Activated CD4-positive, CD25-positive, alpha-beta regulatory T cell treated with anti-CD3 and anti-CD28 coated beads, Interleukin-2, amount 50 U/mL, for 16 hours (primary cell): Measurements from ENCODE around the gene ST3GAL4.
"Not testable (repeated sequence)": the region's sequence is repeated elsewhere in the genome, so short reads cannot be mapped to it uniquely, and the experiment has no call there.

Source experiments
- DNase-seq: peaks from one replicate; pipeline ENCODE4 v3.0.0-alpha.2; 2020; ENCODE audit warnings: low read depth, low spot score

The ST3GAL4 gene

DNA sequence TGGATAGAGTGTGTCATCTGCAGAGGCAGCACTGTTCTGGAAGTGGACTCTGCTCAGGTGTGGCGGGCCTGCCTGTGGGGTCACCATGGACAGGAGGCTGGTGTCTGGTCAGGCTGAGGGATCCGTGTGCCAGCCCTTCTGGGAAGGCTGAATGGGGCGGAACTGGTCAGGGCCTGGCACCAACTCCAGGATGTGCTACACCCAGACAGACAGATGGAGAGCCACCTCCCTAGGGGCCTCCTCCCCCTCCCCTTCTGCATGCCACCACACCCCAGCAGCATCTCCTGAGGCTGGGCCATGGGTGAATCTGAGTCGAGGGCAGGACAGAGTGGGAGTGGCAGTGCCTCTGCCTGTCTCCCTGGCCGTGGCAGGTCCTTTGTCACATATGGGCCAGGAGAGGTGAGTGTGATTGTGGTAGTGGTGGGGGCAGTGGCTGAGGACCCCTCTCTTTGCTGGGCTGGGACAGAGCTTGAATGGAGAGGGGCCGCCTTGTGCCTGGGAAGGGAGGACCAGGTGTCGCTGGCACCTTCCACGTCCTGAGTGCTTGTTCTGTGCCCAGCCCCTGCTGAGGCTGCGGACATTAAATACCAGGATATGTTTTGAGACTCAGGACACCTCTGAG lies 29.1 kb downstream of the ST3GAL4 start:
- no peak for DNase-seq

DNA sequence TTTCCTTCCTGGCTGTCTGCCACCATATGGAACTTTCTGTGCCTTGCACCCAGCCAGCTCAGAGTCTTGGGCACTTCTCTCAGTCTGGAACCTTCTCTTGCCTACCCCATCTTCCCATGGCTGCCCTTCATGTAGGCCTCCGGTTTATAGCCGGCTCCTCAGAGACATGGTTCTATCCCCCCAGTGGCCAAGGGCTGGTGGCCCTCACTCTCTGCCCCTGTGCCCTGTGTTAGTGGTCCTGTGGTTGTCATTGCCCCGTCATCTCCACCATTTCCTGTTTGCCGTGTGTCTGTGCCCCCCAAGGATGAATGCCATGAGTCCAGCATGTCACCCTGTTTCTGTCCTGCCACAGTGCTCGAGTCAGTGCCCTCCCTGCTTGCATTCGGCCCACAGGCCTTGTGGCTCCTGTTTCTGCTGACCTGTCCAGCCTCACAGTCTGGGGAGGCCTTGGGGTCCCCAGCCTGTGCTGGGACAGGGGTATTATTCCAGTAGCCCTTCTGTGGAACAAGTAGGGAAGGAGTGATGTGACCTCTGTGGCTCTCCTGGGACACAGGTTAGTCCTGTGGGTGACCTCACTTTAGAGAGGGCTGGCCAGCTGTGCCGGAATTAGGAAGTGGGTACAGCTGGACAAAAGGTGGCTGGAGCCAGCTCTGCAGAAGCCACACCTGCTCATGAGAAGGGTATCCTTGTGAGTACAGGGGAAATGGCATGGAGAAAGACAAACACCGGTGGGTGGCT lies 30.7 kb downstream of the ST3GAL4 start:
- no peak for DNase-seq

DNA sequence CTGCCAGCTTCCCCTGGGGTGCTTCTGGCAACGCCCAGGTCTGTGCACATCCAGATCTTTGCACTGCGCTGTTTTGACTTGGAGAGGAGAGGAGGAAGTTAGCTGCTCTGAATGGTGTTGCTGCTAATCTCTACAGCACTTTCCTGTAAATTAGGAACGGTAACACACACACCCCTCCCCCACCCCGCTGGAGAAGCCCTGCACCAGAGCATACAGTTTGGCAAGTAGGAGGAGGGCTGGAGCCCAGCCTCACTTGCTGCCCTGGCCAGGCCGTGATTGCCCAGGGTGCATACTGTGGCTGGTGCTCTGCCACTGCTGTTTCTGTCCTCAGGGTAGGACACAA lies 31.2 kb downstream of the ST3GAL4 start:
- DNase-seq, result not testable (repeated sequence)

DNA sequence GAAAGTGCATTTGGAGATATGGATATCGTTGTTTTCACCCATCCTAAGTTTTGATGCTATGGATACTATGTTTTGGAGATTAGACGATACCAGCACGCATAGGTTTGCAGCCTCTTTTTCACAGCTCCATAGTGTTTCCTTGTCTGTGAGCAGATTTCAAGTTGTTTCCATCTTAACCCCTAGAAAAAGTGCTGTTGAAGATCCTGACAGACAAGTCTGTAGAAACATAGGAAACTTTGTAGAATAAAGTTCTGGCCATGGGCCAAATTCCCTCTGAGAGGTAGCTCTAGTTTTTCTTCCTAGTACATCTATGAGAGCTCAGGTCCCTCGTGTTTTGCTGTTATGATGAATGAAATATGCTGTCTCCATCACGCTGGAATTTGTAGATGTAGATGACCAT lies 32.4 kb downstream of the ST3GAL4 start:
- DNase-seq, result no peak

DNA sequence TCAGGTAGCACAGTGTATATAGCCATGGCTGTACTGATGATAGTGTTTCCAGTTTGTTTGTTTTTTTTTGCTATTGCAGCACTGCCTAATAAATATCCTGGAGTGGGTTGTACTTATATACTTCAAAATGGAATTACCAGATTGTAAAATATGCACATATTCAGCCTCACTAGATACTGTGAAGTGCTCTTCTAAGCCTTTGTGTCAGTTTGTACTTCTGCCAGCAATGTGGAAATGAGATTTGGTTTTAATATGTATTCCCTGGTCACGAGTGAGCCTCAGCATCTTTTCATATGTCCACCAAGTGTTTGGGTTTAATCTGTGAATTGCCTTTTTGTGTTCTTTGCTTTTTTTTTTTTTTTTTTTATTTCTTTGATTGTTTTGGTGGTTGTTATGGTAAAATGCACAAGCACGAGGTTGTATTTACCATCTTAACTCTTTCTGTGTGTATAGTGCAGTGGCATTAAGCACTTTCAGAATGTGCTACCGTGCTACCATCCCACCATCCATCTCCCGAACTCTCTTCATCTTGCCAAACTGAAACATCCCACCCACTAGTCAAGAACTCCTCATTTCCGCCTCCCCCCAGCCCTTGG lies 34.9 kb downstream of the ST3GAL4 start:
- DNase-seq, result no peak

DNA sequence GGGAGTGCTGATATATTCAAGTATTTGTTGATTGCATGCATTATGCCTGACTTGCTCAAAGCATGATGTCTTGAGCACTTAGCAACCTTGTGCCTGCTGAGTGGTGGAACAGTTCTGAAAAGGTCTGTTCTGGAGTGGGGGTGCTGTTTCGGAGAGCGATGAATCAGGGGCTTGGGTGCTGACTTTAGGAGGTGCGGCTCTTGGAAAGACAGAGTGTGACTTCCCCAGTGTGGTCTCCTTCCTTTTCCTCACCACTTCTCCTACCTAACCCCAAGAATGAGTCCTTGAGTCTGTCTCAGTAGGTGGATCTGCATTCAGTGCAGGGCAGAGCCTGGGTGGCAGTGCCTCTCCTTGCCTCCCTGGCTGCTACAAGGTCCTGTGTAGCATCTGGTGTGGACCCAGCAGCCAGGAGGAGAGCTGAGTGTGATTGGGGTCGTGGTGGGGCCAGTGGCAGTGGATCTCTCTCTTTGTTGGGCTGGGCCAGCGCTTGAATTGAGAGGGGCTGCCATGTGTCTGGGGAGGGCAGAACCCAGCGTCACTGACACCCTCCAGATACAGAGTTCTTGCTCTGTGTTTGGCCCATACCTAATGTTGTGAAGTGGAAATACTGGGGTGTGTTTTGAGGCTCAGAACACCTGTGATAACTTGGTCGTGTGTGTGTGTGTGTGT lies 35.9 kb downstream of the ST3GAL4 start:
- DNase-seq, result no peak

DNA sequence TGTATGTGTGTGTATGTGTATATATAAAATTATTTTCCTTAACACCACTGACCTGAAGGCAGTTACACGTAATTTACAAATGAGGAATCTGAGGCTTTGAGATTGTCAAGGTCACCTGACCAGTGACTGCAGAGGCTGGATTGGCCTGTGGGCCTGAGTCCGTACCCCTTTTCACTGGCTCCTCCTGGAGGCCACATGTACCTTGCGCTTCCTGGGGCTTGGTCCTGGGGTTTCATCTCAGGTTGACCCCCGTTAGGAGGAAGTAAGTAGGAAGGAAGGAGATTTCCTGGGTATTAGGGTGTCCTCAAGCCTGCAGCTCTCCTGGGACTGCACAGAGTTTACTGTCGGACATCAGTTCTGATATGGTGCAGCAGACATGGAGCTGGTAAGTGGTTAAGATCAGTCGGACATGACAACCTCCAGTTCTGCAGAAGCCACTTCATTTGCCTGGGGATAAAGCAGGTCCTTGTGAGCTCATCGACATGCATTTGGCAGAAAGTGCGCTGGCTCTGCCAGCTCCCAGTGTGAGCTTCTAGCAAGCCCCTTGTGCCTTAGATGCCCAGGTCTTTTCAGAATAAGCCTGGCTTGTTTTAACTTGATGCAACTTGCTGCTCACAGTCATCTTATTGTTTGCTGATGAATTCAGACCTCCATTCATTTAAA lies 36.6 kb downstream of the ST3GAL4 start:
- no peak for DNase-seq

DNA sequence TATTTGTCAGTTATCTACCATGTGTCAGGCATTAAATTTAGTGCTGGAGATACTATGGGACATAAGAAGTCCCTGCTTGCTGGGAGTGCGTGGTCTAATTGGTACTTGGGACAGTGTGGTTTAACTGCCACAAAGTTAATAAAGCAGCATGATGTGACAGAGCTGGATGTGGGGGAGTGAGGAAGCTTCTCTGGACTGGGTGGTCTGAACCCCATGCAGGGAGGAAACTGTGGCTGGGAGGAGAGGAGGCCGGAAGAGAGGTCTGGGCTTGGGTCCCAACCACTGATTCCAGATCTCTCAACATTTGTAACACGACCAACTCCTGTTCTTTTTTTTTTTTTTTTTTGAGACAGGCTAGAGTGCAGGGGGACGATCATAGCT lies 37.1 kb downstream of the ST3GAL4 start:
- DNase-seq, result no peak

DNA sequence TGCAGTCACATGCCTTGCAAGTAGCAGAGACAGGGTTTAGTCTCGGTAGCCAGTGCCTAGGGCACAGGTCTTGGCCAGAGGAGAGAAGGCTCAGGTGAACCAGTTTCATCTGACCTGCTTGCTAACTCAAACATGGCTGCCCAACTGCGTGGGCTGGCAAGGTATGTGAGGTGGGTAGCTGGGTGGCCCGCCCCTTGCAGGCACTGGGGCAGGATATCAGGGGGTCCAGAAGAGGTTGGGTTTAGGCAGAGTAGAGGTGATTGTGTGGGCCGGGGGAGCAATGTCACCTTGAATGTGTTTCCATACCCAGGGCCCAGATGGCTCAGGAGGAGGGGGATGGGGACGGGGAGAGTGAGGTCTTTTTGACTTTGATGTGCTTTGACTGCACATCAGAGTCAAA lies 37.7 kb downstream of the ST3GAL4 start:
- DNase-seq, result no peak

DNA sequence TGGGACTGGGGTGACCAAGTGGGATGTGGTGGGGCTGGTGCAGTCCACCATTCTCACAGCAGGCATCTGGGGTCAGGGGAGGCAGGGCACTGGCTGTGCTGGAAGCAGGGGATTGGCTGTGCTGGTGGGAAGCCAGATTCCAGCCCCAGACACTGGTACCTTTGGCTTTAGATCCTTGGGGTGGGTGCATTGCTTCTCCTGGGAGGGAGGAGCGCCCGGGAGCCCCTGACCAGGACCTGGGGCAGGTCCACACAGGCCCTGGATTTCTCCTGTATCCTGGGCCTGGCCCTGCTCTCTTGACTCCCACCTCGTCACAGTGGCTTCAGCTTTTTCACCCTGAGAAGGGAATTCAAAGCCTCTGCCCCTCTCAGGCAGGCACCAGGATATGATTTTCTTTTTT lies 38.5 kb downstream of the ST3GAL4 start:
- no peak for DNase-seq

DNA sequence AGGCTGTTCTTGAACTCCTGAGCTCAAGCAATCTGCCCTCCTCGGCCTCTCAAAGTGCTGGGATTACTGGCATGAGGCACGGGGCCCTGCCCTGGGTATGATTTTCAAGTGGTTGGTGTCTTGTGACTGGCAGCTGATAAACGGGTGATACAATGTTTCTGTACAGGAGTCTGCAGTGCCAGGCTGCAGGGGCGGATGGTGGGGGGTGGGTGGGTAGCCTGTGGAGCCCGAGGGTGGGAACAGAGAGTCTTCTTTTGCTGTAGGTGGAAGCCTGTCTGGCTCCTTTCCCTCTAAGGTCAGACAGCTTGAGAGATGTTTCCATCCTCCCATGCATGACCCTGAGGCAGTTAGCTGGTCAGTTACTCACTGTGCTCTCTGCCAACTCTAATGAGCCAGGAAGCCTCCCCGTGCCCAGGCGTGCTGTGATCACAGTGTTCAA lies 39.2 kb downstream of the ST3GAL4 start:
- DNase-seq, result not testable (repeated sequence)

DNA sequence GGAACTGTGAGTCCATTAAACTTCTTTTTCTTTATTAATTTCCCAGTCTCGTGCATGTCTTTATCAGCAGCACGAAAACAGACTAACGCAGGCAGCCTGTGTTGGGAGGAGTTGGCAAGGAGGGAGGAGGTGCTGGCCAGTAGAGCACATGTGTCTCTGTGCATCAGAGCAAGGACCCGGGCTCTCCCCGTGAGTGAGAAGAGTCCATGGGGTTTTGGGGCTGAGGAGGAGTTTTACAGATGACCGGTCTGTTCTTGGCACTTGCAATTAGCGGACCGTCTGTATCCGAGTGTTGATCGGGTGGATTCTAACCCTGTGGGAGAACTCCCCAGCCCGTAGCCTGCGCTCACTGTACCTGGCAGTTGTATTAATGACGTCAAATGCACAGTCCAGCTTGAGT lies 40.3 kb downstream of the ST3GAL4 start:
- not testable (repeated sequence) for DNase-seq

DNA sequence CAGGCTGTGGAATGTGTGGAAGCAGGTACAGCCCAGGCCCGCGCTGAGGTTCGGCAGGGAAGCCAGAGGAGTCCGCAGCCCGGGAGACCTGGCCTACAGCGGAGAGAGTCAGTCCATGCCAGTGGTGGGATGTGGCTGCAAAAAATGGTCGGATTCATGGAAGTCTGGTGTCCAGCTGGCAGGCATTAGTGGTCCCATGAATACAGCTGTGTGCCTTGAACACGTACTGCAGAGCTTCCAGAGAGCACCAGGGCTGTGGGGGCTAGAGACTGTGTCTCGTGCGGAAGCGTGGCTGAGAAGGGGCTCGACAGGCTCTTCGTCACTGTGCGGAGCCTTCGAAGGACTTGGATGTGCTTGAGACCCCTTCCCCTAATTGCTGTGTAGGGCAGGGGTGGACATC lies 40.8 kb downstream of the ST3GAL4 start:
- DNase-seq, result not testable (repeated sequence)

DNA sequence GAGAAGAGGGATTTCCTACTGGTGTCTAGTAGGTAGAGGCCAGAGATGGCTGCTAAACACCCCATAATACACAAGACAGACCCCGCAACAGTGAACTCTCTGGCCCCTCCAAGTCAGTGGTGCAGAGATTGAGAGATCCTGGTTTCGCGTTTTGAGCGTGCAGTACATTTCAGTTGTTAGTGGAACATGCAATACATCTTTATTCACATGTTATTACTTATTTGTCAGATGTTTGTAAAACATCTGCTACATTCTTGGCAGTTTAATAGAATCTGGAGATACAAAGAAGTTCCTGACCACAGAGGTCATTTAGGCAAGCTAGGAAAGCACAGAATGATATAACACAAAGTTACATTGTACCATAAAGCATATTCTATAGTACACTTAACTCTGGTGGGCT lies 41.5 kb downstream of the ST3GAL4 start:
- no peak for DNase-seq

DNA sequence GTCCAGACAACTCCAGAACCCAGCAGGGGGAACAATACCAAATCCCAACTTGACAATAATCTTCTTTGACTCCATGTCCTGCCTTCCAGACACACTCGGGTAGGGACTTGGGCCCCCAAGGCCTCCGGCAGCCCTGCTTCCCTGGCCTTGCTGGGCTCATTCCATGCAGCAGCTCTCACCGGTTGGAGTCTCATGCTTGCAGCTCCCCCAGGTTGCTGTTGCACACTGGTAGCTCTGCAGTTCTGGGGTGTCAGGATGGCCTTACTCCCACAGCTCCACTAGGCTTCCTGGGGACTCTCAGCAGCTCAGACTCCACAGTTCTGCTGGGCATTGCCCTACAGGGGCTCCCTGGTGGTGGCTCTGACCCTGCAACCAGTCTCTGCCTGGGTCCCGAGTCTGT lies 42.8 kb downstream of the ST3GAL4 start:
- no peak for DNase-seq

DNA sequence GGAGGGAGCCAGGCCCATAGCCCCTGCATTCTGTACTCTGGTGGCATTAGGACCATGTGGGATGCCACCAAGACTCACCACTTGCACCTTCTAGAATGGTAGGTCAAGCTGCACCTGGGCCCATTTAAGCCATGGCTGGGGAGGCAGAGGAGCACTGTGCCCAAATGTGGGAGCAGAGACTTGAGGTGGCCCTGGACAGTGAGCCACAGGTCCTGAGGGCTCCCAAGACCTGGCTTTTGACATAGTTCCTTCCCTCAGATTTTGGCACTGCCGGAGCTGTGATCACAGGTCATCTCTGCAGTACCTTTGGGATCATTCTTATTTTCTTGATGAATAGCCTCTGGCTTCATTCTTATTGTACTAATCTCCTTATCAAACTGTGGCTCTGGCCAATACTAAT lies 43.2 kb downstream of the ST3GAL4 start:
- no peak for DNase-seq

DNA sequence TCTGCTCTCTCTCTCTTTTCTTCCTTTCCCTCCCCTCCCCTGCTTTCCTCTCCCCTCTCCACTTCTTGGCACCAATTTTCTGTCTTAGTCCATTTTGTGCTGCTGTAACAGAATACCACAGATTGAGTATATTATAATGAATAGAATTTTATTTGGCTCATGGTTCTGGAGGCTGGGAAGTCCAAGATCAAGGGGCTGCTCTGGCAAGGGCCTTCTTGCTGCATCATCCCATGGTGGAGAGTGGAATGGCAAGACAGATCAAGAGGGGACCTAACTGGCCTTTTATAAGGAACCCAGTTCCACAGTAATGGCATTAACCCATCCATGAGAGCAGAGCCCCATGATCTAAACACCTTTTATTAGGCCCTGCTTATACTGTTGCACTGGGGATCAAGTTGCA lies 44.5 kb downstream of the ST3GAL4 start:
- no peak for DNase-seq

DNA sequence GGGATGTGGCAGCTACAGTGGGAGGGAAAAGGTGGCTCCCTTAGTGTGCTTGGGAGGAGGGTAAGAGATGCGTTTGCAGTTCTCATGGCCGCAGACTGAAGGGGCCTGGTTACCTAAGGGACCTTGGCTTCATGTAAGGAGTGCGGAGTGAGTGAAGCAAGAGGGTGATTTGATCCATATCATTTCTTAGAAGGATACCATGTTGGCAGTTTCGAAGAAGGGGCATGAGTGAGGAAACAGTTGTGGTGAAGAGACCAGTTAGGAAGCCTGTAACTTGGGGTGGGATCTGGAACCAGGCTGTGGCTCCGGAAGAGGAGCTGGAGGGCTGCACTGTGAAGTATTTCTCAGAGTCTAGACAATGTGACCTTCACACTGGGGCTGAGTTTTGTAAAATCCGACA lies 45.0 kb downstream of the ST3GAL4 start:
- no peak for DNase-seq

DNA sequence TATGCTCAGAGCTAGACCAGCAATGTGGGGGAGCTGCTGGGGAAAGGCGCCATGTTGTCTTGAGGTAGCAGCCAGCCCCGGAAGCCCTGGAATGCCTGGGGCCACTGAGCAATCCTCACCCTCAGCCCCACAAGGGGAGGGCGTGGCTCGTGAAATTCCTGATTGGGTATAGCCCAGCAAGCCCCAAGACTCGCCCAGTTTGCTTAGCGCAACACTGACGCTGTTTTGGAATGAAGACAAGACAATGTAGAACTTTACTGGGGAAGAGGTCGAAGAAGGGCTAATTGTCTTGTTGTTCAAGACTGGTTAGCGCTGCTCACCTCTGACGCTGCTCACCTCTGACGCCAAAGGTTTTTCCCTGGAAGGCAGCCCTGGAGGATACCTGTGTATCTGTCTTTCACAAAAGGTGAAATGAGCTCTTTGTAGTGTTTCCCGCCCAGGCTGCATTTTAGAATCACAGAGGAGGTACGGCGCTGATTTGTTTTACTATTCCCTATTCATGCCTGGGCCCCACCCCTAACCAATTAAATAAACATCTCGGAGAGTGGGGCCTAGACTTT lies 47.6 kb downstream of the ST3GAL4 start:
- DNase-seq, result no peak

DNA sequence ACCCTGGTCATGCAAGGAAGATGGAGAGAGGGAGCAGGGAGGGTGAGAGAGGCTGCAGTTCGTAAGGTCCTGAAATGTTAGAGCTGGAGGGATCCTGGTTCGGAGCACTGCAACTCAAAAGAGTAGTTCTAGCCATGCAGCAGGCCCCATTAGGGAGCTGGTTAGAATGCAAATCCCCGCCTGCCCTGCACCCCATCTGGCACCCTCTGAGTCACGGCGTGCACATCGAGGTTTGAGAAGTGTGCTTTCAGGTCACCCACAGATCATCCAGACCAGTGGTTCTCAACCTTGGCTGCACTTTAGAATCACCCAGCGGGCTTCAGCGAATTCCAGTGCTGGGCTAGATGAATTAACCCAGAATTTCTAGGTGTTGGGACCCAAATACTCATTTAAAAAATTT lies 48.2 kb downstream of the ST3GAL4 start:
- DNase-seq, result no peak

DNA sequence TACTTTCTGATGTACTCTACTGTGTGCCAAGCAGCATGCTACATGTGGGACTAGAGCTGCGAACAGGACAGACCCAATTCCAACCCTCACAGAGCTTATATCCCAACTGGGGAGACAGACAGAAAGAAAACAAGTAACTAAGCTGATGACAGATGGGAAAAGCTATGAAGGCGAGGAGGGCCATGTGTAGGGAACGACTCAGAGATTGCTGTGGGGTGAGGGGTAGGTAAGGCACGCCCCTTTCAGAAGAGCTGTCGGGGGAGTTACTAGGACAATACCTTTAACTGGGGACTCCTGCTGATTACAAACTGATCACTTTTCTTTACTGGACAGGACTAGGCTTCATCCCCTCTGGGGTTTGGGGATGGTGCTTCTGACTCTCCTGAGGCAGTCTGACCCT lies 48.9 kb downstream of the ST3GAL4 start:
- DNase-seq, result no peak

DNA sequence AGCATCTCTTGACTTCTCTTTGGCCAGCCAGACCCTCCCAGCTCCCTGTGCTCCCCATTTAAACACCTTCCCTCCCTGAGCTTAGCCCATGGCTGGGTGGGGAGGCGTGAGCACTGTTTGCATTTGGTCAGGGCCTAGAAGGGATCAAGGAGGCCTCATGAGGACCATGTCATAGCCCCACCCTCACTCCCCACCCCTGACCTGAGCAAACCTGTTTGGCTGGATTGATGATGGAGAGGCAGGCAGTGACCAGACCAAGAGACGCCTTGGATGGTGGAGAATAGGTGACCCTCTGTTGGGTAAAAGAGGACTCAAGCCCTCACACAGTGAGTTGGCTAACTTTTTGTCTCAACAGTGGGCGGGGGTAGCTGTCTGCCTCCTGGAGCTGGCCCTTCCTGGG lies 49.9 kb downstream of the ST3GAL4 start:
- DNase-seq, result no peak
